GM12878 (cell line): Measurements from ENCODE around the gene RPL22L1. TPM values are rescaled to one million over a fixed set of nuclear protein-coding genes. Genes with fewer than 3 reads are reported as not detected.

Source experiments
- ATAC-seq: fragments of 200-7000 bp; cut with Tn5 transposase; 3 replicates; pipeline ENCODE4 v1.9.1; 2020; ENCODE audit warnings: mild to moderate bottlenecking, moderate library complexity
- BruUV-seq: library from RNA; stranded (reverse); fragments of 400-500 nt; replicated peaks from 2 replicates; lab custom pipeline; 2021; lab: Mats Ljungman, UMichigan
- CTCF ChIA-PET: fragments of 300-600 bp; sonication (Branson Sonifier 250); formaldehyde crosslinking; extraction: SDS; loops from one replicate; lab custom pipeline; 2021; ENCODE audit warnings: inconsistent platforms; lab: Yijun Ruan, JAX
- POLR2A ChIA-PET: fragments of 350-600 bp; formaldehyde crosslinking; extraction: SDS; loops from one replicate; lab custom pipeline; 2021; ENCODE audit warnings: inconsistent platforms; lab: Charles Lee
- RAD21 ChIA-PET: fragments of 300-600 bp; sonication (Branson Sonifier 250); formaldehyde crosslinking; loops from one replicate; lab custom pipeline; 2023; ENCODE audit warnings: antibody characterized with exemption; ENCODE audit not compliant: unreplicated experiment; lab: Charles Lee
- SMC1A ChIA-PET: fragments of 300-600 bp; sonication (Branson Sonifier 250); formaldehyde crosslinking; loops from one replicate; lab custom pipeline; 2023; ENCODE audit not compliant: unreplicated experiment, uncharacterized antibody; lab: Charles Lee
- DNase-seq: peaks from one replicate; pipeline ENCODE4 v3.0.0-alpha.2; 2011; ENCODE audit warnings: low read depth, low spot score
- FAIRE-seq: peaks from 3 replicates; lab custom pipeline; 2011; peaks lifted over from hg19 to GRCh38; lab: Jason Lieb, UNC
- H2AFZ ChIP-seq: 2 replicates; pipeline ENCODE4 v1.6.0; 2011; ENCODE audit warnings: low read depth, low read length, control low read depth; ENCODE audit not compliant: control insufficient read depth
- H3K27ac ChIP-seq: 2 replicates; pipeline ENCODE4 v1.5.1; 2011; ENCODE audit warnings: control low read depth; ENCODE audit not compliant: control insufficient read depth, insufficient read depth
- H3K27me3 ChIP-seq, 2 experiments: replicated peaks in 1 of 2; 2 replicates each; pipeline versions ENCODE4 v1.6.0 to v1.6.1; 2011; ENCODE audit warnings: low read length in 1 of 2; ENCODE audit not compliant: control insufficient read depth in 2 of 2, insufficient read depth in 2 of 2
- H3K36me3 ChIP-seq, 2 experiments: 2 replicates each; pipeline ENCODE4 v1.5.1; 2011; ENCODE audit warnings: low read length in 1 of 2; ENCODE audit not compliant: control insufficient read depth in 2 of 2, insufficient read depth in 2 of 2
- H3K4me1 ChIP-seq: 2 replicates; pipeline ENCODE4 v1.6.1; 2011; ENCODE audit warnings: mild to moderate bottlenecking, low read length, moderate library complexity, mixed read lengths; ENCODE audit not compliant: control insufficient read depth, insufficient read depth
- H3K4me2 ChIP-seq: 2 replicates; pipeline ENCODE4 v1.6.0; 2011; ENCODE audit warnings: control low read depth; ENCODE audit not compliant: control insufficient read depth, insufficient read depth
- H3K4me3 ChIP-seq: fragments of 200-600 bp; sonication (generic); 2 replicates; pipeline ENCODE4 v1.5.1; 2016
- H3K79me2 ChIP-seq: 2 replicates; pipeline ENCODE4 v1.6.0; 2011; ENCODE audit warnings: low read length; ENCODE audit not compliant: control insufficient read depth, insufficient read depth
- H3K9ac ChIP-seq: 2 replicates; pipeline ENCODE4 v1.8.0; 2011; ENCODE audit warnings: low read length, control low read depth, mixed read lengths; ENCODE audit not compliant: control insufficient read depth, insufficient read depth
- H3K9me3 ChIP-seq: replicated peaks from 3 replicates; pipeline ENCODE4 v1.5.1; 2011; ENCODE audit warnings: mild to moderate bottlenecking, low read length; ENCODE audit not compliant: control insufficient read depth, insufficient read depth
- H4K20me1 ChIP-seq: 2 replicates; pipeline ENCODE4 v1.6.0; 2011; ENCODE audit not compliant: control insufficient read depth, insufficient read depth
- BCL11A ChIP-seq: IDR thresholded peaks from 2 replicates; pipeline ENCODE4 v1.6.1; 2011; ENCODE audit warnings: low read depth, low read length
- BMI1 ChIP-seq: fragments of 450-650 bp; IDR thresholded peaks from 2 replicates; pipeline ENCODE4 v1.6.1; 2016; ENCODE audit warnings: mild to moderate bottlenecking, moderate library complexity, borderline replicate concordance
- EED ChIP-seq: sonication (generic); IDR thresholded peaks from 2 replicates; pipeline ENCODE4 v1.6.1; 2016; ENCODE audit warnings: antibody characterized with exemption, low read depth
- MEF2B ChIP-seq: fragments of 450-650 bp; IDR thresholded peaks from 2 replicates; pipeline ENCODE4 v1.6.1; 2018; ENCODE audit warnings: mild to moderate bottlenecking, moderate library complexity; ENCODE audit not compliant: partially characterized antibody, poor library complexity, severe bottlenecking
- MLLT1 ChIP-seq: fragments of 450-650 bp; IDR thresholded peaks from 2 replicates; pipeline ENCODE4 v1.6.1; 2016; ENCODE audit warnings: mild to moderate bottlenecking
- SREBF1 ChIP-seq: IDR thresholded peaks from 2 replicates; pipeline ENCODE4 v1.6.1; 2012; ENCODE audit warnings: mild to moderate bottlenecking, low read length
- SREBF2 ChIP-seq: IDR thresholded peaks from 2 replicates; pipeline ENCODE4 v1.6.1; 2012; ENCODE audit warnings: mild to moderate bottlenecking, low read length
- ZNF207 ChIP-seq: fragments of 450-650 bp; IDR thresholded peaks from 2 replicates; pipeline ENCODE4 v1.6.1; 2014; ENCODE audit warnings: antibody characterized with exemption, mild to moderate bottlenecking, borderline replicate concordance
- WGBS: methylation state at CpG from one replicate; pipeline ENCODE4 v1.1.6; 2016; ENCODE audit warnings: low lambda C conversion rate; ENCODE audit not compliant: insufficient replicate concordance, insufficient coverage; ENCODE audit errors: missing lambda C conversion rate; 5-methylcytosine and 5-hydroxymethylcytosine counted together
- in situ Hi-C: fragments of 300-500 bp; cut with MboI; formaldehyde crosslinking; loops from 9 replicates; pipeline ENCODE4 v1.14.3; 2018; ENCODE audit warnings: mixed read lengths
- intact Hi-C: fragments of 100-400 bp; cut with micrococcal nuclease; formaldehyde crosslinking; loops from one replicate; pipeline ENCODE4 v1.14.2; 2022; ENCODE audit not compliant: unreplicated experiment
- polyA plus RNA-seq, 11 experiments: library from polyadenylated mRNA; depleted of rRNA in 4 of 11; unstranded in 6 of 11; stranded (reverse) in 5 of 11; fragments of >200 nt; fragmentation: Nextera tagmentation in 4 of 11; fragmentation: Illumina TruSeq in 1 of 11; extraction: Ambion mirVana in 4 of 11; extraction: Trizol in 1 of 11; gene quantifications; 1 replicate in 1 of 11; 2 replicates in 10 of 11; pipeline versions ENCODE4 v1.2.1 to v1.2.3, GENCODE V29; 2011 to 2016; ENCODE audit warnings: inconsistent platforms in 2 of 11, missing spikeins in 2 of 11, low read depth in 1 of 11
- total RNA-seq, 4 experiments: library from RNA; depleted of rRNA in 3 of 4; stranded (reverse); fragments of >200 nt in 3 of 4; fragmentation: Illumina TruSeq in 1 of 4; extraction: Trizol in 1 of 4; gene quantifications; 2 replicates each; pipeline versions ENCODE4 v1.2.1 to v1.2.3, GENCODE V29; 2013 to 2021
- TF ChIP-seq, protein P1 (sequence below): fragments of 450-650 bp; IDR thresholded peaks from 2 replicates; pipeline ENCODE4 v1.6.1; 2016; ENCODE audit warnings: mild to moderate bottlenecking
- TF ChIP-seq, protein P2 (sequence below): IDR thresholded peaks from 2 replicates; pipeline ENCODE4 v1.6.1; 2012; ENCODE audit warnings: low read length, inconsistent platforms

RPL22L1 gene
- total and polyA plus RNA-seq, 10 of the 15 experiments (the other 5 are each of a cell fraction or from before 2014, with no cell fraction given), result 203 to 803 (median 422) TPM

- SMC1A ChIA-PET, result no interaction called here
- POLR2A ChIA-PET, result no interaction called here
- no peak overlapping the region for H3K9ac ChIP-seq
Measured at GRCh38 chr3:170889630-170890029, 19.6 kb upstream of the RPL22L1 start.

More at GRCh38 chr3:170889630-170890029, 19.6 kb upstream of the RPL22L1 start:
- BruUV-seq, result no TSS peak
- H3K9me3 ChIP-seq, result no peaks in the 10 kb centered on the region
- H3K4me3 ChIP-seq, result no peak overlapping the region
- TF ChIP-seq MEF2B, result no peak
- no peak for TF ChIP-seq BCL11A
- TF ChIP-seq, protein P1, sequence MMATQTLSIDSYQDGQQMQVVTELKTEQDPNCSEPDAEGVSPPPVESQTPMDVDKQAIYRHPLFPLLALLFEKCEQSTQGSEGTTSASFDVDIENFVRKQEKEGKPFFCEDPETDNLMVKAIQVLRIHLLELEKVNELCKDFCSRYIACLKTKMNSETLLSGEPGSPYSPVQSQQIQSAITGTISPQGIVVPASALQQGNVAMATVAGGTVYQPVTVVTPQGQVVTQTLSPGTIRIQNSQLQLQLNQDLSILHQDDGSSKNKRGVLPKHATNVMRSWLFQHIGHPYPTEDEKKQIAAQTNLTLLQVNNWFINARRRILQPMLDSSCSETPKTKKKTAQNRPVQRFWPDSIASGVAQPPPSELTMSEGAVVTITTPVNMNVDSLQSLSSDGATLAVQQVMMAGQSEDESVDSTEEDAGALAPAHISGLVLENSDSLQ, result no peak
- no peak for TF ChIP-seq EED
- TF ChIP-seq SREBF1, result no peak
- TF ChIP-seq ZNF207, result no peak
- TF ChIP-seq MLLT1, result no peak
- no peak for TF ChIP-seq BMI1
- TF ChIP-seq SREBF2, result no peak
- TF ChIP-seq, protein P2, sequence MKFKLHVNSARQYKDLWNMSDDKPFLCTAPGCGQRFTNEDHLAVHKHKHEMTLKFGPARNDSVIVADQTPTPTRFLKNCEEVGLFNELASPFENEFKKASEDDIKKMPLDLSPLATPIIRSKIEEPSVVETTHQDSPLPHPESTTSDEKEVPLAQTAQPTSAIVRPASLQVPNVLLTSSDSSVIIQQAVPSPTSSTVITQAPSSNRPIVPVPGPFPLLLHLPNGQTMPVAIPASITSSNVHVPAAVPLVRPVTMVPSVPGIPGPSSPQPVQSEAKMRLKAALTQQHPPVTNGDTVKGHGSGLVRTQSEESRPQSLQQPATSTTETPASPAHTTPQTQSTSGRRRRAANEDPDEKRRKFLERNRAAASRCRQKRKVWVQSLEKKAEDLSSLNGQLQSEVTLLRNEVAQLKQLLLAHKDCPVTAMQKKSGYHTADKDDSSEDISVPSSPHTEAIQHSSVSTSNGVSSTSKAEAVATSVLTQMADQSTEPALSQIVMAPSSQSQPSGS, result no peak
- ATAC-seq (no peak), FAIRE-seq (no peak), DNase-seq (no peak)
- in situ Hi-C loops (no loop called here), intact Hi-C loops (no loop called here)
- H3K36me3 ChIP-seq, result no peaks in the 10 kb centered on the region
- 63% methylated on average over 1 of the region's 1 CpG for WGBS
- no peaks in the 10 kb centered on the region for H3K4me1 ChIP-seq
- CTCF ChIA-PET, result interaction anchor here (1.5 kb wide), 1 partner anchor 41 kb away, joined by 3 read pairs; no protein-coding TSS in a partner anchor
- H4K20me1 ChIP-seq, result no peaks in the 10 kb centered on the region
- H3K4me2 ChIP-seq, result no peak overlapping the region
- no peaks in the 10 kb centered on the region for H3K79me2 ChIP-seq
- no peaks in the 10 kb centered on the region for H3K27me3 ChIP-seq
- H3K27ac ChIP-seq, result no peak overlapping the region
- no peak overlapping the region for H2AFZ ChIP-seq
- RAD21 ChIA-PET, result no interaction called here
